ENCODE data around the gene CCL4L2. TPM values are rescaled to one million over a fixed set of nuclear protein-coding genes. Genes with fewer than 3 reads are reported as not detected.
"Not testable (repeated sequence)": the region's sequence is repeated elsewhere in the genome, so short reads cannot be mapped to it uniquely, and the experiment has no call there.

CCL4L2 gene
- total RNA-seq: not detected in 2 replicates

DNA sequence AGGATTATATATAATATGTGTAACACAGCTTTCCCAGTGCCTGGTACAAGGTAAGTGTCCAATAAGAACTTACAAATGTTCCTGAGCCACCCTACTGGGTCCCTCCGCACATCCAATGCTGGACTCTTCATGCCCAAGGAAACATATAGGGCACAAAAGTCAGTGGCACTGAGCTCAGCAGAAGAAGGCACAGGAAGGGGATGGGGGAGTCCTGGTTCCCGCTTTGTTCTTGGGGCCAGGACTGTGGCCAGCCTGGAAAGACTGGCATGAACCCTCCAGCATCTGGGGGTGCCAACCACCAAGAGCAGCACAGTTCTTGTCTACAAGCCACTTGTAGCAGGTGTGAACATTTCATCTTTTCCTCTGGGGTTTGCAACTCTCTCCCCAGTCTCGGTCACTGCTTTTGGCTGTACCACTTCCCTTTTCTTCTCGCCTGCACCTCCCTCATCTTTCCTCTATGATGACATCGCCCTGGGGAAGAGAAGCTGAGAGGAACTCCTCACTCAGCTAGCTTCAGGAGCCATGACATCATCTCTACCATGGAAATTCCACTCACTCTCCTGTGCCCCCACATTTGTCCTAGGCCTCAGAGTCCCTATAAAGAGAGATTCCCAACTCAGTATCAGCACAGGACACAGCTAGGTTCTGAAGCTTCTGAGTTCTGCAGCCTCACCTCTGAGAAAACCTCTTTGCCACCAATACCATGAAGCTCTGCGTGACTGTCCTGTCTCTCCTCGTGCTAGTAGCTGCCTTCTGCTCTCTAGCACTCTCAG lies at the start of gene CCL4L2:
CCL4L2 (plus strand) TSS at position 625 of the 773 bp plus-strand sequence.
- H3K4me3 ChIP-seq (ENCODE audit: low read depth, low read length); DNase-seq (ENCODE audit: low read depth): not testable (repeated sequence)

DNA sequence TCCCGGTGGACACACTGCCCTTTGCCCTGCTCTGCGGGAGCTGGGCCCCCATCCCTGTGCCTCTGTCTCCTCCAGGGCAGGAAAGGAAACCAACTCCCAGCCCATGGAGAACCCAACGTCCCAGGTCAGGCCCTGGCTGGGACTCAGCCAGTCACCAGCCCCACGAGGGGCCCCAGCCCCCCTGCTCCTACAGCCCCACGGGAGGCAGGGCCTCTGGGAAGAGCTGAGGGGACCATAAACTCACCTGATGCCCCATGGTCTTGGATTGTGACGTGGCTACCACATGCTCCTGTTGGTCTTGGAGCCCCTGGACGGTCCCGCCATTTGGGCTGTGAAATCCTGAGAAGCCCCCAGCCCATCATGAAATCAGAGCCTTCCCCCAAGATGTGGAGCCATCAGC lies 42.0 kb upstream of the CCL4L2 start:
- not testable (repeated sequence) for H3K4me3 ChIP-seq (ENCODE audit: low read depth, low read length); DNase-seq (ENCODE audit: low read depth)

DNA sequence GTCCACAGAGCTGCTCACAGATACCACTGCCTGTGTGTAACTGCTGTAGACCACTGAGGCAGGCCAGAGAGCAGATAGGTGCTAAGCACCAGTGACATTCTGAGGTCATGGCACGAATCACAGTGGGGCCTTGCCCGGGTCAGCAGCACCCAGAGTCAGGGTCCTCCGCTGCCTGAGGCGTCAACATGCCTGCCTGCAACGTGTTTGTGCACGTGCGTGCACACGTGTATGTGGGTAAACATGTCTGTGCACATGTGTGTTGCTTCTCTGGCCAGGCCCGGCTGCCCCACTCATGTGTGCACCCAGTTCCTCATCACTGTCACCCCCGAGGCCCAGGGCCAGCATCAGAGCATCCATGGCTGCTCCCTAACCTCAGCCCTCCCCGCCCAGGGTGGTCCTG lies 34.3 kb upstream of the CCL4L2 start, which contains the start of gene TBC1D3B:
TBC1D3B (minus strand) TSS at position 101 of the 400 bp plus-strand sequence. CDS start 1,586 bp downstream, outside the sequence.
- H3K4me3 ChIP-seq (ENCODE audit: low read depth, low read length); DNase-seq (ENCODE audit: low read depth): not testable (repeated sequence)

DNA sequence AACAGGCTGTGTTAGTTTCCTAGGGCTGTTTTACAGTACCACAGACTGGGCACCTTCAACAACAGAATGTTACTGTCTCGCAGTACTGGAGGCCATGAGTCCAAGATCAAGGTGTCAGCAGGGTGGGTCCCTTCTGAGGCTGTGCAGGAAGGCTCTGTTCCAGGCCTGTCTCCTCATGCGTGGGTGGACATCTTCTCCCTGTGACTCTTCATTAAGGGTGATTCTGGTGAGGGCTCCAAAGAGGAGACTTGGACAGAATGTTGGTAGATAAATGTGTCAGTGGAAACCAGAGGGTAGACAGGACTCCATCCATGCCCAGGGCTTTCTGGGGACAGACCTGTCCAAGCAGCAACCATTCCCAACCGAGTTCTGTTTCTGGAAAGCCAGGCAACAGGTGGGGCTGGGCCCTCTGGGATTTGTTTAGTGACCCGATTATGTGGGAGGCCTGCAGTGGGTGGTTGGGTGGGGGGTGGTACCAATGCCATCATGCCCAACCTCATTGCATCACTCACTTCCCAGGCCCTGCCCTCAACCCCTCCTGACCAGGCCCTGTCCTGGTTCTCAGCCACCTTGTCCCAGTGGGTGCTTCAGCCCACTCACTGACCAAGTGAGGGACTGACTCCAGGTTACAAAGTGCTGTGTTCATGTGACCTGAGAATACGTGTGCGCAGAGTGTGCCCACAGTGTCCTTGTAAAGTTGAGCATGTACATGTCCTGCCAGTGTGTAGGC lies 29.3 kb upstream of the CCL4L2 start:
- not testable (repeated sequence) for DNase-seq (ENCODE audit: low read depth)

DNA sequence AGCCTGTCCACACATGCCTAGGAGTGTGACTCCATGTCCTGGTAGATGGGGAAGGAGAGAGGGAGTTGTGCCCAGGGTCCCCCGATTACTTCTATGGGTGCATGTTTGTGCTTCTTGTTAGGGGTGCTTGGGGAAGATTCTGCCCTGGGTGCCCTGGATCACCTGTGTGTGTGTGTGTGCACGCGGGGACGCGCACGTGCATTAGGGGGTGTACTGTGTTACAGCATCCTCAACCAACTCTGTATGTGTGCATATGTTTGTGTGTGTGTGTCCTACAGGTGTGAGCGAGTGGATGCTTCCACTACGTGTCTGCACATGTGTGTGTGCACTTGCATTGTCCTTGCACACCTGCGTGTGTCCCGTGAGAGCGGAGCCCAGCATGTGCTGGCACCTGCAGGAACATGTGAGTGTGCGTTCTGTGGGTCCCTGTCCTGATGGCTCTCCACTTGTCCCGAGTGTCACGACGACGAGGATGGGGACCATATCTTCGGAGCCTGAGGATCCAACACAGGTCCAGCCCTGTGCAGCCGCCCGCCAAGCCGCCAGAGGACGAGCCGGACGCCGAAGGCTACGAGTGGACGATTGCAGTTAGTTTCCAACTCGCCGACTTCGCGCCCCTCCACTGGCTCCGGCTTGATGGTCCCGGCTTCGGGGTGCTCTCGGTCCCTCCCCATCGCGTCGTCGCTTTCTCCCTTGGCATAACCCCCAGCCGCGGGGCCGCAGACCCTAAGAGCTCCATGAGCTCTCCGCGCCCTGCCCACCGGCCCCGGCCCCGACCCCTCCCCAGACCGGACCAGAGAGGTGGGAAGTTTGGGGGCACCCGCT lies 28.5 kb upstream of the CCL4L2 start:
- TF ChIP-seq, protein P1, sequence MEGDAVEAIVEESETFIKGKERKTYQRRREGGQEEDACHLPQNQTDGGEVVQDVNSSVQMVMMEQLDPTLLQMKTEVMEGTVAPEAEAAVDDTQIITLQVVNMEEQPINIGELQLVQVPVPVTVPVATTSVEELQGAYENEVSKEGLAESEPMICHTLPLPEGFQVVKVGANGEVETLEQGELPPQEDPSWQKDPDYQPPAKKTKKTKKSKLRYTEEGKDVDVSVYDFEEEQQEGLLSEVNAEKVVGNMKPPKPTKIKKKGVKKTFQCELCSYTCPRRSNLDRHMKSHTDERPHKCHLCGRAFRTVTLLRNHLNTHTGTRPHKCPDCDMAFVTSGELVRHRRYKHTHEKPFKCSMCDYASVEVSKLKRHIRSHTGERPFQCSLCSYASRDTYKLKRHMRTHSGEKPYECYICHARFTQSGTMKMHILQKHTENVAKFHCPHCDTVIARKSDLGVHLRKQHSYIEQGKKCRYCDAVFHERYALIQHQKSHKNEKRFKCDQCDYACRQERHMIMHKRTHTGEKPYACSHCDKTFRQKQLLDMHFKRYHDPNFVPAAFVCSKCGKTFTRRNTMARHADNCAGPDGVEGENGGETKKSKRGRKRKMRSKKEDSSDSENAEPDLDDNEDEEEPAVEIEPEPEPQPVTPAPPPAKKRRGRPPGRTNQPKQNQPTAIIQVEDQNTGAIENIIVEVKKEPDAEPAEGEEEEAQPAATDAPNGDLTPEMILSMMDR (IDR thresholded peaks at IDR 0.05; ENCODE audit: insufficient read depth, low read depth, low read length): no peak
- peak overlapping the region; percentile 47 for H3K4me3 ChIP-seq (ENCODE audit: low read depth, low read length)
- DNase-seq (ENCODE audit: low read depth): no peak

More for the DNA sequence above, 29.3 kb upstream of the CCL4L2 start:
- H3K4me3 ChIP-seq (ENCODE audit: low read depth, low read length): not testable (repeated sequence)

DNA sequence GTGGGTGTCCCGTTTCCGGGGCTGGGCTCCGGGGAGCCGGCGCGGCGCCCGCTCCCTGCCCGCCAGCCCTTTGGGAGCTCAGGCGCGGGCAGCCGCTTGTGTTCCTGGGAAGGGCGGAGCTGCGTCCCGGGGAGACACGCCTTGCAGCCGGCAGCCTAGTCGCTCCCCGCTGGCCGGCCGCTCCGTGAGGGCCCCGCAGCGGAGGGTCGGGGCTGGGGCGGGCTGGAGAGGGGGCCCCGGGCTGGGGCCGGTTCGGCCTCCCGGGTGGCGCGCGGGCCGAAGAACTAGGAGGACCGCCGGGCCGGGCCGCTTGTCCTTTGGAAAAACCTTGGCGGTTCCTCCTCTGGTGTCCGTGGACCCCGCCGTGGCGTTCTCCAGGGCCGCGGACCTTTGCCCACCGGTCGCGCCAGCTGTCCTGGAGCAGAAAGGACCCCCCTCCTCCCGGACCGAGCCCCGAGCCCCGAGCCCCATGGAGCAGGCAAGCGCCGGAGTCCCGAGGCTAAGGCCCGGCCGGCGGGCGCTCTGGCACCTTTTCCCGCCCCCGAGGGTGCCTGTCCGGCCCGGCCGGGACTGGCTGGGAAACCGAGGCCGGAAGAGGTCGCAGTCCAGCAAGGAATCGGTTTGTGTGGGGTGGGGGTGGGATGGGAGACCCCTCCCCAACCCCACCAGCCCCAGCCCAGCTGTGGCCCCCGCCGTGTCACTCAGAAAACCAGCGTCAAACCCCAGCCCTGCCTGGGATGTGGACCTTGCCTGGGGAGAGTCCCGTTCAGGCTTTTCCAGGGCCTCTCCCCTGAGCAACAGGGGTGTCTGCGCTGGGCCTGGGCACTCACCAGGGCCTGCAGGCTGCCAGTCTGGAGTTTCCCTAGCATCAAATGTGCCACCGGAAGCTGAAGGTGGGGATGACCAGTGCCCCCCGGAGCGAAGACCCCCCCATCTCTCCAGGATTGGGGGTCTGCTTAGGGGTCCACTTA lies 27.6 kb upstream of the CCL4L2 start:
- H3K4me3 ChIP-seq (ENCODE audit: low read depth, low read length): peak overlapping the region; percentile 47
- TF ChIP-seq, protein P1 (IDR thresholded peaks at IDR 0.05; ENCODE audit: insufficient read depth, low read depth, low read length): no peak
- peak; percentile 24 for DNase-seq (ENCODE audit: low read depth)

DNA sequence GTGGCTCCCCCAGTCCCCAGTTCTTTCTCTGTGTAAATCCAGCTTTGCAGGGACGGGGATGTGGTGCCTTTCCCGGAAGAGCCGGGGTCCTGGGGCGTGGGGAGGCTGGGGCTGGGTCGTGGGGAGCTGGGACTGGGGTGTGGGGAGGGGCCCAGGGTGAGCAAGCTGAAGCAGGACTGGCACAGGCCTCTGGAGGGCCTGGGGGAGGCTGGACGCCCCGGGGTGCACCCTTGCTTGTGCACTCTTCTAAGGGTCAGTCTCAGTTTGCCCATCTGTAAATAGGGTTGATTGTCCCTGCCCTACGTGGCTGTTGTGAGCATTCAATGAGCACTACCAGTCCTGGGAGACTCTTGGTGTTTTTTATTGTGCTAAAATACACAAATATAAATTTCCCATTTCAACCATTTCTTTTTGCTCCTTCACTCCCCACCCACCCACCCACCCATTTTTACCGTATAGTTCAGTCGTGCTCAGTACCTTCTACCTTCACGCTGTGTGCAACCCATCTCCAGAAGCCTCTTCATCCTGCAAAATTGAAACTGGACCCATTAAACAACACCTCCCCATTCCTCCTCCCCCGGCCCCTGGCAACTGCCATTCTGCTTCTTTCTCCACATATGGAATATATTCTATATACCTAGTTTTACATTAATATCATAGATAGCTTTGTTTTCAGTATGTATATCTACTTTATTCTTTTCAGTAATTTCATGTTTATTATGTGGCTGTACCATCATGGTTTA lies 26.7 kb upstream of the CCL4L2 start:
- no peak overlapping the region for H3K4me3 ChIP-seq (ENCODE audit: low read depth, low read length)
- TF ChIP-seq, protein P1 (IDR thresholded peaks at IDR 0.05; ENCODE audit: insufficient read depth, low read depth, low read length): no peak
- DNase-seq (ENCODE audit: low read depth): no peak

DNA sequence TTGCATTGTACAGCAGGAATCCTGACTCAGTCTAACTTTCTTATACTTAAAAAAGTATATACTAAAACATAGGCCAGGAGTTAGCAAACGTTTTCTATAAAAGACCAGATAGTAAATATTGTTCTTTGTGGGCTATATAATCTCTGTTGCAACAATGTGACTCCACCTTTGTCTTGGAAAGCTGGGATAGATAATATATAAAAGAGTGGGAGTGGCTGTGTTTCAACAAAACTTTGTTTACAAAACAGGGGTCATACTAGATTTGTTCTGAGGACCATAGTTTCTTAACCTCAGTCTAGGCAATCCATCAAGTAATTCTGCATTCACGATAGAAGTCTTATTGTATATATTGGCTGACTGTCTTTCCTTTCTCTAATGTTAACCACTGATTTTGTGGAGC lies 25.4 kb upstream of the CCL4L2 start:
- DNase-seq (ENCODE audit: low read depth): no peak
- TF ChIP-seq, protein P1 (IDR thresholded peaks at IDR 0.05; ENCODE audit: insufficient read depth, low read depth, low read length): no peak
- H3K4me3 ChIP-seq (ENCODE audit: low read depth, low read length): no peak overlapping the region

DNA sequence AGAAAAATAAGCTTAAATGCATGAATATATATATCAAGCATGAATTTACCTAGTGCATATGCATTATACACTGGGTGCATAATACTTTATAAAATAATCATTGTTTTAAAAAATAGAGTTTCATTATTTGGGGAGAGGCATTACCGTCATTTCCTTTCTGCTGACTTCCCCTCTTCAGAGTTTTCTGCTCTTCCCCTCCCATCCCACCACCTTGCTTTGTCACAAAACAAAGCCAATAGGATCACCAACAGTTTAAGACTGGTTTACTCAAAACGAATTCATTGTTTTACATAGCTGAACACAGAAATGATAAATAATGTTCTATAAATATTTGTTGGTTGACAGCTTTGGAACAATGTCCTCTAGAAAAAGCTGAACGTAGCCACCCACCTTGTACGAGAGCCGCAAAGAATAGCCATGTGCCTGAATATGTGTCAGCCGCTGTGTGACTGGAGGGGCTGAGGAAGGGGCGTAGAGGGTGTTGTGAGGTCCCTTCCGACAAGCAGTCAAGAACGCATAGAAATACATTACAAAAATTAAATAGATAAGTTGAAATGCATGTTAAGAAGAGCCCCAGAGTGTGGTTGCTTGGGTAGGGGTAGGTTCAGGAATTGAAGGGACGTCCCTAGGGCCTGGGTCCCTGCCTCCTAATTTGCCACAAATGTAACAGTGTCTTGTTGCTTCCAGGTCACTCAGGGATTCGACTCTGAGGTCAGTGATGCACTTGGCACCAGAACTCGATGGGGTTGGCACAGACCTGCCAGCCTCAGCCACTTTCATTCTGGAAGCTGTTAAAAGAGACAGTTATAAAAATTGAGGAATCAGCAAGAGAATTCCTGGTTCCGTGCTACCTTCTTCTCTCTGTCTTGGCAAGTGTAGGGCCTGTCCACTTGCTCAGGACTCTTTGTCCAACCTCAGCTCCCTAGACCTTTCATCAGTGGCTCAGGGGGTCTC lies 23.8 kb upstream of the CCL4L2 start:
- not testable (repeated sequence) for DNase-seq (ENCODE audit: low read depth)

DNA sequence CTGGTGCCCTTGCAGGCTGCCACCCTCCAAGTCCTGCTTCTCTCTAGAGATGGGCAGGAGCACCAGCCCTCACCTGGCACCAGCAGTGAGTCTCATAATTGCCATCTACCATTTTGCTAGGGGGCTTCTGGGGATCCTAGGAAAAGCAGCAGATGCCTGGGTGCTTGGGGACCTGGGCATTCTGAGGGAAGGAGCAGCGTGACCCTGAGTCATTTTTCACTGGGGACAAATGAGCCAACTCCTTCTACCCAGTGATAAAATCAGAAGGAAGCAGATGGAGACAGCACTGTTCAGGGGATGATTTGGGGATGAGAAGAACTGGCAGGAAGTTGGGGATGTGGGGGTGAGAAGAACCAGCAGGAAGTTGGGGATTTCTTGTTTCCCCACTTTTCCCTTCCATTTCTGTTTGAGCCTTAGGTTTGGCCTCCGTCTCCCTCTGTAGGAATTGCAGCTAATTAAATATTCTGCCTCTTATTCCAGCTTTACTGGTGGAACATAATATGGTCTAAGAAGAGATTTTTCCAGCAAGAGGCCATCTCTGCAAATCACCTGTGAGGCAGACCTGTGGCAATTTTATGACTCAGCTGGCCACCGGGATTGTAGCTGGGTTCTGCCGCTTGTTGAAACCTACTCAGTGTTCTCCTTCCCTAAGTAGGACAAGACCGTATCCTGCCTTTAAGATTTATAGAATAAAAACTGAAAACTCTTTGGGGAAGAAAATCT lies 22.8 kb upstream of the CCL4L2 start:
- DNase-seq (ENCODE audit: low read depth); H3K4me3 ChIP-seq (ENCODE audit: low read depth, low read length): not testable (repeated sequence)

More for the DNA sequence above, 23.8 kb upstream of the CCL4L2 start:
- H3K4me3 ChIP-seq (ENCODE audit: low read depth, low read length): not testable (repeated sequence)

Measured in fibroblast of villous mesenchyme (primary cell).